Measurements from ENCODE around the gene SLC34A3.

SLC34A3 gene

DNA sequence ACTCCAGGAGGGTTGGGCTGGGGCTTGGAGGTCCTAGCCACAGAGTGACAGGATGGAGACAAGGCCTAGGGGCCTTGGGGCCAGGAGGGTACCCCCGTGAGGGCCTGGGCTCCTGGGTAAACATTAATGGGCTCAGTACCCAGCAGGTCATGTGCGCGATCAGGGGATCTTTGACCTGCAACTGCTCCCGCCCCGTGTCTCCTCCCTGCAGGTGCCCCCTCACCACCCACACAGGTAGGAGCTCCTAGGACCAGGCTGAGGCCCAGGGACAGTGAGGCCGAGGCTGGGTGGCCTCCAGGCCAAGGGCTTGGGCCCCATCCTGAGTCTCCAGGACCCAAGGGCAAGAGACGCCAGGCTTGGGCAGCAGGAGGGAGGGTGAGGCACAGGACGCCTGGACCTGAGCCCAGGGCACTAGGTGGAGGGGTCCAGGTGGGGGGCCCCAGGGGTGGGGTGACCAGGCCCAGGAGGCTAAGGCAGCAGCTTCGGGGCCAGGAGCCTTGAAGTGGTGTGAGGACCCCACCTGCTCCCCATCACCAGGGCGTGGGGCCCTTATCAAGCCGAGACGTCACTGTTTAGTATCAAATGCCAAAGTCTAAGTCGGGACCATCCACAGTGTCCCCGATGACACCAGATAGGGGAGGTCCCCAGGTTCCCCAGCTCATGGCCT lies at the start of gene SLC34A3:
Gene SLC34A3, plus strand, starts transcription at position 197 of the 667 bp plus-strand sequence. CDS start 802 bp downstream, outside the sequence.
- TF ChIP-seq, protein P1, sequence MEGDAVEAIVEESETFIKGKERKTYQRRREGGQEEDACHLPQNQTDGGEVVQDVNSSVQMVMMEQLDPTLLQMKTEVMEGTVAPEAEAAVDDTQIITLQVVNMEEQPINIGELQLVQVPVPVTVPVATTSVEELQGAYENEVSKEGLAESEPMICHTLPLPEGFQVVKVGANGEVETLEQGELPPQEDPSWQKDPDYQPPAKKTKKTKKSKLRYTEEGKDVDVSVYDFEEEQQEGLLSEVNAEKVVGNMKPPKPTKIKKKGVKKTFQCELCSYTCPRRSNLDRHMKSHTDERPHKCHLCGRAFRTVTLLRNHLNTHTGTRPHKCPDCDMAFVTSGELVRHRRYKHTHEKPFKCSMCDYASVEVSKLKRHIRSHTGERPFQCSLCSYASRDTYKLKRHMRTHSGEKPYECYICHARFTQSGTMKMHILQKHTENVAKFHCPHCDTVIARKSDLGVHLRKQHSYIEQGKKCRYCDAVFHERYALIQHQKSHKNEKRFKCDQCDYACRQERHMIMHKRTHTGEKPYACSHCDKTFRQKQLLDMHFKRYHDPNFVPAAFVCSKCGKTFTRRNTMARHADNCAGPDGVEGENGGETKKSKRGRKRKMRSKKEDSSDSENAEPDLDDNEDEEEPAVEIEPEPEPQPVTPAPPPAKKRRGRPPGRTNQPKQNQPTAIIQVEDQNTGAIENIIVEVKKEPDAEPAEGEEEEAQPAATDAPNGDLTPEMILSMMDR (IDR thresholded peaks at IDR 0.05; ENCODE audit: low read depth, low read length, missing control alignments): no peak
- no peak within 1 kb of the TSS for H3K4me3 ChIP-seq (ENCODE audit: low read depth, low read length)
- DNase-seq (ENCODE audit: low read depth): no peak

GRCh38 chr9:137181680-137182079 lies 49.0 kb upstream of the SLC34A3 start:
- TF ChIP-seq, protein P1 (IDR thresholded peaks at IDR 0.05; ENCODE audit: low read depth, low read length, missing control alignments): no peak
- DNase-seq (ENCODE audit: low read depth): no peak
- no peak overlapping the region for H3K4me3 ChIP-seq (ENCODE audit: low read depth, low read length)

DNA sequence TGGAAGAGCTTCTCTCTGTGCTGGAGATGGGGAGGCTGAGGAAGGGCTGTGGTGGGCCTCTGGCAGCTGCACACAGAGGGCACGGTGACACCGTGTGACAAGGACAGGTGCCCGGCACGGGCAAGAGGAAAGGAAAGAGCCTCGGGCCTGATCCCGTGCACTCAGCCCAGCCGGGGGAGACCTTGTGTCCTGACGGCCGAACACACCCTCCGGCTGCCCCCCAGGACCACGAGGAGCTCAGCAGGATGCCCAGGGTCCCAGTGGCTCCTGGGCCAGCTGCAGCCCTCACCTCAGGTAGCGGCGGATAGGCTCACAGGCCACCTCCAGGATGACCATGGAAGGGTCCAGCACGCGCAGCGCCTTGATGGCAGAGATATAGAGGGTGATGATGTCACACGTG lies 47.9 kb upstream of the SLC34A3 start:
- TF ChIP-seq, protein P1 (IDR thresholded peaks at IDR 0.05; ENCODE audit: low read depth, low read length, missing control alignments): no peak
- no peak for DNase-seq (ENCODE audit: low read depth)
- H3K4me3 ChIP-seq (ENCODE audit: low read depth, low read length): no peak overlapping the region

GRCh38 chr9:137183980-137184595 lies 46.6 kb upstream of the SLC34A3 start:
- H3K4me3 ChIP-seq (ENCODE audit: low read depth, low read length): no peak overlapping the region
- no peak for DNase-seq (ENCODE audit: low read depth)
- TF ChIP-seq, protein P1 (IDR thresholded peaks at IDR 0.05; ENCODE audit: low read depth, low read length, missing control alignments): no peak

- H3K4me3 ChIP-seq (ENCODE audit: low read depth, low read length): no peak overlapping the region
- no peak for DNase-seq (ENCODE audit: low read depth)
- TF ChIP-seq, protein P1 (IDR thresholded peaks at IDR 0.05; ENCODE audit: low read depth, low read length, missing control alignments): no peak
Observed at GRCh38 chr9:137184881-137185660, 45.6 kb upstream of the SLC34A3 start.

DNA sequence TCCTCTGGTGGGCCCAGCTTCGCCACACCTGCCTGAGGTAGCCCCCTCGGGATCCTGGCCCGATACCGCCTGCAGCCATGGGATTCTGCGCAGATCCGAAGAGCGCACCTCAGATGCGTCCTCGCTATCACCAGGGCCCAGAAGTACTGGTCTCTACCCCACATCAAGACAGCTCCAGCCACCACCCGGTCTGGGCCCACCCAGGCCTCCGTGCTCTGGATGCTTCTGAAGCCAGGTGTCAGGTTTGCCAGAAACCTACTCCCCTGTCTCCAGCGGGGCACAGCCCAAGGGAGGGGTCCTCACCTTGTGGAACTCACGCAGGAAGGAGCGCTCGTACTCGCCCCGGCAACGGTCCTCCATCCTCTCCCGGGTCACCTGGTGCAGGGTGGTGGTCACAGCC lies 44.8 kb upstream of the SLC34A3 start:
- TF ChIP-seq, protein P1 (IDR thresholded peaks at IDR 0.05; ENCODE audit: low read depth, low read length, missing control alignments): no peak
- no peak for DNase-seq (ENCODE audit: low read depth)
- H3K4me3 ChIP-seq (ENCODE audit: low read depth, low read length): no peak overlapping the region

Measured in GM12864 (cell line).